Naive B cell (primary cell): Measurements from ENCODE around the gene RNF181. TPM values are rescaled to one million over a fixed set of nuclear protein-coding genes. Genes with fewer than 3 reads are reported as not detected.
A peak's percentile ranks its signal among the peaks of the same experiment; 100 is the strongest.
"Not testable (repeated sequence)": the region's sequence is repeated elsewhere in the genome, so short reads cannot be mapped to it uniquely, and the experiment has no call there.

Experiments used
- ATAC-seq, 2 donors: fragments of 150-1000 bp; cut with Tn5 transposase; 2 replicates each; pipeline ENCODE4 v1.10.0; 2021; ENCODE audit warnings: low read depth in 2 of 2, mild to moderate bottlenecking in 2 of 2, moderate library complexity in 2 of 2
- DNase-seq: peaks from one replicate; pipeline ENCODE4 v3.0.0; 2022
- H3K27ac Mint-ChIP-seq, 6 donors: one replicate each; pipeline ENCODE4 v1.8.0; 2020 to 2022; ENCODE audit warnings: mild to moderate bottlenecking in 6 of 6, mixed read lengths in 6 of 6, moderate library complexity in 5 of 6, inconsistent platforms in 2 of 6
- H3K27me3 Mint-ChIP-seq, 3 donors: one replicate each; pipeline ENCODE4 v1.8.0; 2021 to 2022; ENCODE audit warnings: mixed read lengths in 3 of 3, mild to moderate bottlenecking in 1 of 3
- H3K36me3 Mint-ChIP-seq, 2 donors: one replicate each; pipeline ENCODE4 v1.8.0; 2020 to 2022; ENCODE audit warnings: mixed read lengths in 2 of 2, inconsistent platforms in 1 of 2, mild to moderate bottlenecking in 1 of 2
- H3K4me1 Mint-ChIP-seq, 3 donors: one replicate each; pipeline ENCODE4 v1.8.0; 2020 to 2022; ENCODE audit warnings: mixed read lengths in 3 of 3, inconsistent platforms in 1 of 3, mild to moderate bottlenecking in 1 of 3, moderate library complexity in 1 of 3
- H3K4me3 Mint-ChIP-seq, 8 donors: one replicate each; pipeline ENCODE4 v1.8.0; 2020 to 2022; ENCODE audit warnings: mild to moderate bottlenecking in 8 of 8, mixed read lengths in 8 of 8, moderate library complexity in 8 of 8, inconsistent platforms in 2 of 8
- H3K9me3 Mint-ChIP-seq, 7 donors: one replicate each; pipeline ENCODE4 v1.8.0; 2020 to 2022; ENCODE audit warnings: mixed read lengths in 7 of 7, mild to moderate bottlenecking in 5 of 7, inconsistent platforms in 2 of 7, moderate library complexity in 1 of 7
- polyA plus RNA-seq, 6 donors: library from polyadenylated mRNA; unstranded; fragments of 300-500 nt; fragmentation: Illumina TruSeq; gene quantifications; one replicate each; pipeline ENCODE4 v1.2.3, GENCODE V29; 2021; ENCODE audit warnings: low read depth in 6 of 6

RNF181 gene
- polyA plus RNA-seq, 6 donors from 2014 or later: 152 to 207 (median 187) TPM

DNA sequence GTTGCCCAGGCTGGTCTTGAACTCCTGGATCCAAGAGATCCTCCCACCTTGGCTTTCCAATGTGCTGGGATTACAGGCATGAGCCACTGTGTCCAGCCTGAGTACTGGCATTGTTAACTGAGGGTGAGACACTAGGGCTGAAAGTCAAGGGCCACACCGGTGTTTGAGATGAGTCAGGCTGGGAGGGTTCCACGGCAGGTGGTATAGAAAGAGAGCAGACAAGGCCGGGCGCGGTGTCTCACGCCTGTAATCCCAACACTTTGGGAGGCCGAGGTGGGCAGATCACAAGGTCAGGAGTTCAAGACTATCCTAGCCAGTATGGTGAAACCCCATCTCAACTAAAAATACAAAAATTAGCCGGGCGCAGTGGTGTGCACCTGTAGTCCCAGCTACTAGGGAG lies 3.2 kb upstream of the RNF181 start:
- peak overlapping the region in 3 of 8 donors; percentile 16 to 95 (median 65) for H3K4me3 Mint-ChIP-seq
- peaks cover 46 to 58% (median 49%) of the 10 kb centered on the region in 3 donors for H3K4me1 Mint-ChIP-seq
- H3K9me3 Mint-ChIP-seq, H3K27me3 Mint-ChIP-seq, H3K36me3 Mint-ChIP-seq, ATAC-seq, DNase-seq: not testable (repeated sequence)
- peak overlapping the region in 1 of 6 donors; percentile 80 for H3K27ac Mint-ChIP-seq

DNA sequence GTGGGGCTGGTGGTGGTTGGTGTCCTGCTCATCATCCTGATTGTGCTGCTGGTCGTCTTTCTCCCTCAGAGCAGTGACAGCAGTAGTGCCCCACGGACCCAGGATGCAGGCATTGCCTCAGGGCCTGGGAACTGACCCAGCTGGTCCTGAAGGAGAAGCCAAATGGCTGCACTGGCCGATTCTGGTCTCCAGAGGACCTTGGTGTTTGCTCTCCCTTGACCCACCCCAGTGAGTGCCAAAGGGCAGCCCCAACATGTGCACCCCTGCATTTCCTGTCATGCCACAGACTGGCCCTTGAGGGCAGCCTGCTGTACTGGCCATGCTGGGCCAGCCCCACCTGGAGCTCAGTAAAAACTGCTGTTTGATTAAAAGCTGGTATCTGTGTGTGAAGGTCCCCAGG lies 2.5 kb upstream of the RNF181 start:
- Mint-ChIP-seq H3K4me3 (peak overlapping the region in 3 of 8 donors; percentile 65 to 99 (median 95)), H3K9me3 (no peaks in the 10 kb centered on the region), H3K4me1 (peaks cover 41 to 51% (median 45%) of the 10 kb centered on the region in 3 donors), H3K36me3 (no peaks in the 10 kb centered on the region), H3K27ac (no peak overlapping the region), H3K27me3 (no peaks in the 10 kb centered on the region)
- ATAC-seq: no peak
- DNase-seq: no peak

DNA sequence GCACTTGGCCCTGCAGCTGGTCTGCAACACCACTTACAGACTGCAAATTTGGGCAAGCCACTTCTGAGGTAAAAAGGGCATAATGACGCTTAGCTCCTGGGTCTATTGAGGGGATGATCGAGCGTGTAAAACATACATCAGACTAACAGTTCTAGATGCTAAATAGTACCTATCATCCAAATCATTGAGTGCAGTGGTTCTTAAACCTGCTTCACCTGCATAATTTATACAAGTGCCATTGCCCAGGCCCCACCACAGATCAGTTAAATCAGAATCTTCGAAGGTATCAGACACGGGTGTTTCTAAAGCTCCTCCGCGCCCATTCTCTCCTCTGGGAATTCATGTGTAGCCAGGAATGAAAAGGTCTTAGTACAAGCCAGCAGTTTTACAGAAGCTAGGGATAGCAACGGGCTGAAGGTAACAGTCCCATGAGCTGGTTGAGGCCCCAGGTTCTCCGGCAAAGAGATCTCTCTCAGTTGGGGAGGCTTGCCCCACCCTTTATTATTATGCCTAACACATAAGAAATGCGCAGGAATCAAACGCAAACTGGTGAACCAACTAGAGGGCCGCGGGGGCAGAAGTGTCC lies 737 bp upstream of the RNF181 start:
- H3K27ac Mint-ChIP-seq: peak overlapping the region; percentile 92 to 99 (median 98)
- DNase-seq (no peak), ATAC-seq (peak; percentile 1)
- H3K4me1 Mint-ChIP-seq: peaks cover 33 to 51% (median 39%) of the 10 kb centered on the region in 3 donors
- H3K36me3 Mint-ChIP-seq: no peaks in the 10 kb centered on the region
- H3K9me3 Mint-ChIP-seq: no peaks in the 10 kb centered on the region
- H3K4me3 Mint-ChIP-seq: peak overlapping the region; percentile 95 to 100 (median 99)
- H3K27me3 Mint-ChIP-seq: no peaks in the 10 kb centered on the region

DNA sequence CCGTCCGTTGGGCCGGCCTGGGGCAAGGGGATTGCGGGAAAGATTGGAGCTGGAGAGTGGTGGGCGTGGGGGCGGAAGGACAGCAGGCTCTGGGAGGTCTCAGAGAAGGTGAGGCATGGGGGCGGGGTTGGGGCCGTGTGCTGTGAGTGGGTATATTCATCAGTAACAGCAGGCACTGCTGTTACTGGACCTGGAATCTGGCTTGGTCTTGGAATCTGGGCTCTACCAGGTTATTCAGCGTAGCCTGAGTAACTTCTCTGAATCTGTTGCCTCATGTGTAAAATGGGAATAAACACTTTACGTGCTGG lies 435 bp downstream of the RNF181 start:
- Mint-ChIP-seq H3K36me3 (no peaks in the 10 kb centered on the region), H3K9me3 (no peaks in the 10 kb centered on the region), H3K27me3 (no peaks in the 10 kb centered on the region), H3K27ac (peak overlapping the region; percentile 92 to 99 (median 98)), H3K4me1 (peaks cover 33 to 49% (median 46%) of the 10 kb centered on the region in 3 donors), H3K4me3 (peak overlapping the region; percentile 95 to 100 (median 99))
- no peak for DNase-seq
- no peak for ATAC-seq

DNA sequence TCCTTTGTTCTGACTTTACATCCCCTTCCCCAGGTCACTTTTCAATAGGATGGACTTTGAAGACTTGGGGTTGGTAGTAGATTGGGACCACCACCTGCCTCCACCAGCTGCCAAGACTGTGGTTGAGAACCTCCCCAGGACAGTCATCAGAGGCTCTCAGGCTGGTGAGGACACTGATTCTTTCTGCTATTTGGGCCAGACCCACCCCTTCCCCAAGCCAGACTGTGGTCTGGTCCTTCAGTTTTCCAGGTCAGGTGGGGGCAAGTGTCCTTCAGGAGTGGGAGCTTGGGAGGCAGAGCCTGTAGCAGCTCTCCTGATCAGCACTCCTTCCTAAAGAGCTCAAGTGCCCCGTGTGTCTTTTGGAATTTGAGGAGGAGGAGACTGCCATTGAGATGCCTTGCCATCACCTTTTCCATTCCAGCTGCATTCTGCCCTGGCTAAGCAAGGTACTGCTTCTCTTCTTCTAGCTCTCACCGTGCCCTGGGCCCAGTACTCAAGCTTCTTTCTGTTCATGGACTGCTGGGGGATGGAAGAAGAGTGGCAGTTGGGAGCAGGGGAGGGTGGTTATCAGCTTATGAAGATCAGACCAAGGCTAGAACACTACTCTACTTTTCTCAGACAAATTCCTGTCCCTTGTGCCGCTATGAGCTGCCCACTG lies 1.1 kb downstream of the RNF181 start:
- ATAC-seq (no peak), DNase-seq (no peak)
- H3K4me1 Mint-ChIP-seq: peaks cover 34 to 53% (median 52%) of the 10 kb centered on the region in 3 donors
- H3K36me3 Mint-ChIP-seq: no peaks in the 10 kb centered on the region
- H3K9me3 Mint-ChIP-seq: no peaks in the 10 kb centered on the region
- peak overlapping the region in 4 of 6 donors; percentile 26 to 99 (median 62) for H3K27ac Mint-ChIP-seq
- H3K4me3 Mint-ChIP-seq: peak overlapping the region; percentile 95 to 100 (median 99)
- no peaks in the 10 kb centered on the region for H3K27me3 Mint-ChIP-seq

DNA sequence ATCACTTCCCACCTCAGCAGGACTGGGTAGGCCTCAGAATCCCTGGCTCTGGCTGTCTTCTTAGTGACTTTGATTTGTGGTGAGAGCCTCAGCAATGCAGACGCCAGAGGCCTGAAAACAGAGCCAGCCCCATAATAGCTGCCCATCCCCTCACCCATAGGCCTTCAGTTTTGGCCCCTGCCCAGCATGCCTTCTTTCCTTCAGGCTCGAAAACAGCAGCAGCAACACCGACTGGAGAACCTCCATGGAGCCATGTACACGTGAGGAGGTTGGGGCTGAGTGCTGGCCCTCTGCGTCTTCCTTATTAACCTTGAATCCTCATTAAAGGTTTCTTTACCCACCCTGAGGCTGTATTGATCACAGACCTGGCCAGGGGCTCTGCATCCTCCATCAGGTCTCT lies 1.7 kb downstream of the RNF181 start:
- Mint-ChIP-seq H3K36me3 (no peaks in the 10 kb centered on the region), H3K9me3 (no peaks in the 10 kb centered on the region), H3K27ac (peak overlapping the region in 1 of 6 donors; percentile 31), H3K27me3 (no peaks in the 10 kb centered on the region), H3K4me3 (peak overlapping the region in 7 of 8 donors; percentile 95 to 100 (median 99)), H3K4me1 (peaks cover 37 to 57% (median 55%) of the 10 kb centered on the region in 3 donors)
- DNase-seq: no peak
- no peak for ATAC-seq

DNA sequence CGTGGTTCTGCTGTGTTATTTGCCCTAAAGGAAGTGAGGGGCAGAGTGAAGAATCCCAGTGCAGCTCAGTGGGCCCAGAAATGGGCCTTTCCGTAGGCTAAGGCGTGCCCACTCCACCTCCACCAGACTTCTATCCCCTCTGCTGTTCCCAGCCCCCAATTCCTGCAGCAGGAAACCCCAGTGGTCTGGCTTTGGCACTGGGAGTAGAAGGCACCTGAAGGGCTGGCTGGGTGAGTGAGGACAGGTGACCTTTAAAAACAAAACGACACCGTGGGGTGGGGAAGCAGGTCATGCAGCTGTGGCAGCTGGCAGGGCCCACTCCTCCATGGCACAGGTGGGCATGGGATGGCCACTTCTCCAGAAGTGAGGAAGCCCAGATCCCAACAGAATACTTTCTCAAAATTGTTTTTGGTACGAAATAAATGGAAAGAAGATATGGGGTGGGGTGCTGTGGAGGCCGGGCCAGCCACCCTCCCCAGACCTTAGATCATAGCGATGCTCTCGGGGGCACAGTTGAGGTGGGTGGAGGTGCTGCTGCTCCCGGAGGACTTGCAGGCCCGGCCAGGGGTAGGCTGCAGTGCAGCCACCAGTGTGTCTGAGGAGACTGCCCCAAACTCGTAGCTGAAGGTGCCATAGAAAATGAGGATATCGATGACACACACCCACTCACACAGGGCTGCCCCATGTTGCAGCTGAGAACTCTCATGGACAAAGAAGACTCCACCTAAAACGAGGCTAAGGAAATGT lies 3.2 kb downstream of the RNF181 start:
- no peak for ATAC-seq
- no peaks in the 10 kb centered on the region for H3K36me3 Mint-ChIP-seq
- no peaks in the 10 kb centered on the region for H3K9me3 Mint-ChIP-seq
- no peak for DNase-seq
- H3K4me3 Mint-ChIP-seq: peak overlapping the region in 1 of 8 donors; percentile 88
- peaks cover 42 to 62% (median 59%) of the 10 kb centered on the region in 3 donors for H3K4me1 Mint-ChIP-seq
- H3K27ac Mint-ChIP-seq: no peak overlapping the region
- H3K27me3 Mint-ChIP-seq: no peaks in the 10 kb centered on the region

DNA sequence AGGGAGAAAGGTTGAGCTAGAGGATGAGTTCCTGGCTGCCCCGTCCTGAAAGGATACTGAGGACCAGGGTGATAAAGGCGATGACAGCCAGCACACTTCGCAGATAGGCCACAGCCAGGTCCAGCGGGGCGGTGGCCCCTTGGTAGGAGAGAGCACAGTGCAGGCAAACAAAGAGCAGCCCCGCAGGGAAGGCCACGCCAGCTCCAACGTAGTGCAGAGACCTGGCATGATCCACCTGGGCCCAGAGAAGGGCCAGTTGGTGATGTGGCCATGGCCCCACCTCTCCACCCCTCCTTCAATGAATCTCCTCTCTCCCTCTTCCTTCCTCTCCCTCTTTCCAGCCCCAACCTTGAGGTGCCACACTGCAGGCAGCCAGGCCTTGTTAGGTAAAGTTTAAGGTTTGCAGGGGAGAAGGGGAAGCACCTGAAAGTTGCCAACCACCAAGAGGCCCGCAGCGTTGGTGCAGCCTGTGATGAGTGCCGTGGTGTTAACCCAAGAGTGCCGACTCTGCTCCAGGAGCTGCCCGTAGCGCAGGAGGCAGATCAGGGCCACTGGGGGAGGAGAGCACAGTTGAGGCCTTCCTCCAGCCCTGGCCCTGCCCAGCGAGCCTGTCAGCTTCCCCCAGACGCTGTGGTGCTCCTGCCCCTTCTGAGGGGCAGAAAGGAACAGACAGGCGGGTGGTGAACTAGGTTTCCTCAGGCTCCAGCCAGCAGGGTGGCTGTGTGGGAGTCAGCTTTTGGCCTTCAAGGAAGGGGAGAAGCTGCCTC lies 4.1 kb downstream of the RNF181 start:
- no peak for DNase-seq
- Mint-ChIP-seq H3K36me3 (no peaks in the 10 kb centered on the region), H3K4me1 (peaks cover 38 to 58% (median 57%) of the 10 kb centered on the region in 3 donors), H3K27ac (peak overlapping the region in 1 of 6 donors; percentile 31), H3K4me3 (peak overlapping the region in 3 of 8 donors; percentile 47 to 88 (median 80)), H3K27me3 (no peaks in the 10 kb centered on the region), H3K9me3 (no peaks in the 10 kb centered on the region)
- ATAC-seq: no peak

DNA sequence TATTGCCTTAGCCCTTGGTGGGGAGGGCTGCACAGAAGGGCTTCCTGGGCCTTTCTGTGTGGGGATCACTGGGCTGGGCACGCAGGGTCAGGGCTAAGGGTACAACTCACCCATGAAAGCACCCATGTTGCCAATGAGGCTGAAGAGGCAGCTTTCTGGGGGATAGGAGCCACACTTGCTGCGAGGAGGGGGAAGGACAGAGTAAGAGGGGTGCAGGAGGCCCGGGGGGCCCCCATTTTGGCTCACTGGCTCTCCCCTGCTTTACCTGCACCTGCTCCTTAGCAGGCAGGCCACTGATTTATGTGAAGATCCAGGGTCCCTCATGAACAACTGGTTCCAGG lies 4.7 kb downstream of the RNF181 start:
- DNase-seq (no peak), ATAC-seq (no peak)
- Mint-ChIP-seq H3K4me1 (peaks cover 36 to 56% (median 55%) of the 10 kb centered on the region in 3 donors), H3K27me3 (no peaks in the 10 kb centered on the region), H3K4me3 (peak overlapping the region in 6 of 8 donors; percentile 77 to 90 (median 86)), H3K9me3 (no peaks in the 10 kb centered on the region), H3K27ac (peak overlapping the region in 2 of 6 donors; percentile 15 to 31), H3K36me3 (no peaks in the 10 kb centered on the region)

DNA sequence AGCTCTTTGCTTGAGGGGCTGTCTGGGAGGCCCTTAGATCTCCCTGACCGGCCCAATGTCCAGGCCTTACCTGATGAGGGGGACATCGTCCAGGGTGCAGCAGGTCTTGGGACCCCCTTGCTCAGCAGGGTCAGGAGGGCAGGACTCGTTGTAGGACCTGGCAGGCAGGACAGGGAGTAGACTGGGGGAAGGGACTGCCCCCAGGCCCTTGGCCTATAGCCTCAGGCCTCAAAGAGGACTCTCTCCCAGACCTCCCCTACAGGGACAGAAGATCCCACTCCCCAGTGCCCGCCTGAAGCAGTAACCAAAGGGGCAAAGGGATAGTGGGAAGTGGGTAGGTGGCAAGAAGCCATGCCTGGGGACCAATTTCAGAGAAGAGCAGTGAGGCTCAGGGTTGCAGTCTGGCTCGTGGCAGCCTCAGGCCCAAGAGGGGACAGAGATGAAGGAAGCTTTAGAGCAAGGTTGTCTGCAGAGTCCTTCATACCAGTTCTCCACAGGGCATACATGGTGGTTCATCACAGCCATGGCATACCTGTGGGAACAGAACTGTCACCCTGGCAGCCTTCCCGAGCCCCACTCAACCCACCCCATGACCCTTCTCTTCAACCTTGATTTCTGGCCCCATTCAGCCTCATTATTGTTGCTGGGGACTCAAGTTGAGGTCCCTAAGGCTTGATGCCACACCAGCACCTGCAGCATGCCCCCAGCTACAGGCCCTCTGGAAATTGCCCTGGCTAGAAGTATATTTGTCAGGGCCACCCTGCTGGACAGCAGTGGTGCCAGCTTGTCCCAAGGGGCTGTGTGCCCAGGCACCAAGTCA lies 5.6 kb downstream of the RNF181 start:
- no peaks in the 10 kb centered on the region for H3K27me3 Mint-ChIP-seq
- peaks cover 26 to 55% (median 54%) of the 10 kb centered on the region in 3 donors for H3K4me1 Mint-ChIP-seq
- no peak for DNase-seq
- ATAC-seq: no peak
- peak overlapping the region in 4 of 6 donors; percentile 76 to 89 (median 84) for H3K27ac Mint-ChIP-seq
- H3K36me3 Mint-ChIP-seq: no peaks in the 10 kb centered on the region
- peak overlapping the region; percentile 84 to 93 (median 90) for H3K4me3 Mint-ChIP-seq
- no peaks in the 10 kb centered on the region for H3K9me3 Mint-ChIP-seq

DNA sequence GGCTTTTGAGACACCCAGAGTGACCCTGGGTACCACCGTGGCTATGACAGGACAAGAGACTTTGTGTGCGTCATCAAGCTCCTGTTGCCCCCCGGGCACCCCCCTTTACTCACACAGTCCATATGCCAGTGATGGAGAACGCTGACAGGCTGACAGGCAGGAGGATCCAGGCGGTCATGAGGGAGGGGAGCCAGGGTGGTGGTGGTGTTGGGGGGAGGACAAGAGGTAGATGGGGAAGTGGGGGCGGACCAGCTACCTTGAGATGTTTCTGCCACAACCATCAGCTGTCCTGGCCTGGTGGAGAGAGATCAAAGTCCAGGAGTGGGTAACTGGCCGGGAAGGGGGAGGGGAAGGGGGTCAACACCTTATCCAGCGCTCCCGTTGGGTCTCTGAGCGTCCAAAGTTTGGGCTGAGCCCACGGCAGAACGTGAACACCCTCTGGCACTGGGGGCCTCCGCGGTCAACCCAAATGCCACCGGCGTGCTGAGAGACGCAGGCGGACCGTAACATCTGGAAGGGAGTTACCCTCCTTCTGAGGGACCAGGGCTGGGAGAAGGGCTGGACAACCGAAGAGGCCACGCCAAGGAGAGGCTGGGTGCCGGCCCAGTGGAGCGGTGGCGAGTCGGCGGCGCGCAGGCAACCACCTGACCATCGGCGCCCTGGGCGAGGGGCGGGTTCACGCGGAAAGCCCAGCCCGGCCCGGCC lies 6.4 kb downstream of the RNF181 start:
- H3K4me1 Mint-ChIP-seq: peaks cover 19 to 55% (median 51%) of the 10 kb centered on the region in 3 donors
- no peaks in the 10 kb centered on the region for H3K9me3 Mint-ChIP-seq
- peak overlapping the region in 5 of 6 donors; percentile 76 to 89 (median 80) for H3K27ac Mint-ChIP-seq
- no peaks in the 10 kb centered on the region for H3K36me3 Mint-ChIP-seq
- ATAC-seq: peak; percentile 11 to 22
- H3K27me3 Mint-ChIP-seq: no peaks in the 10 kb centered on the region
- peak overlapping the region; percentile 84 to 93 (median 90) for H3K4me3 Mint-ChIP-seq
- DNase-seq: no peak
